ENCODE data around the gene MYO5C. TPM values are rescaled to one million over a fixed set of nuclear protein-coding genes. Genes with fewer than 3 reads are reported as not detected.

Gene MYO5C
- total RNA-seq, 4 donors from 2014 or later: 56.1 to 151 (median 84.5) TPM

DNA sequence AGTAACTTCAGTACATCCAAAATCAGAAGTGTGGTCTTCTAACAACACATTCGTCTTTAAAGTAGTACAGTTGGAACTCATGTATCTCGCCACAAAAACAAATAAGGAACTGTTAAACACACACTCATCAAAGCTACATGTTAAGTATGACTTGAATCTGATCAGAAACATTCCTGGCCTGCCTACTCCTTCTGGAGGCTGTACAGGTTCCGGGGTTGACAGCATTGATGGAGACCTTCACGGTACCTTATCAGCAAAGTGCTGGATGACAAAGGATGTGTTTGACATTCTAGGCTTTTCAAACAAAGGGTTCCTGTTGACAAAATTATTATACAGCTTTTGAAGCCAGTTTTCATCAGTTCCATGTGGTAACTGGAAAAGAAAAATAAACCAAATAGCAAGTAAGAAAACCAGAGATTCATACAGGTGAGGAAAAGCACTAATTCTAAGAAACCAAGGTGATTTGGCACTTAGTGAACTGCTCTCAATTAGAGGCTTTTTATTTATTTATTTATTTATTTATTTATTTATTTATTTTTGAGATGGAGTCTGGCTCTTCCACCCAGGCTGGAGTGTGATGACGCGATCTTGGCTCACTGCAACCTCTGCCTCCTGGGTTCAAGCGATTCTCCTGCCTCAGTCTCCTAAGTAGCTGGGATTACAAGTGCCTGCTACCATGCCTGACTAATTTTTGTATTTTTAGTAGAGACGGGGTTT lies 44.3 kb downstream of the MYO5C start:
- in situ Hi-C loops (cut with MboI; ENCODE audit: low pct_ligation_motif_present in 1 of 4, low pct_unique_long_range_greater_than_20kb in 1 of 4, low sequenced_read_pairs in 3 of 4) (loop anchor here in 2 of 4 donors (10.0 to 25.0 kb wide), 3 partner anchors 336 to 486 kb away; no protein-coding TSS in a partner anchor), intact Hi-C loops (cut with DNase I; ENCODE audit: low total_unique reads) (loop anchor here (5.0 kb wide), 1 partner anchor 486 kb away; no protein-coding TSS in a partner anchor)
- peaks cover 0 to 2% (median 0%) of the 10 kb centered on the region in 4 donors for H3K36me3 ChIP-seq
- peak overlapping the region in 1 of 4 donors; percentile 21 for H3K27ac ChIP-seq
- TF ChIP-seq POLR2A (IDR thresholded peaks at IDR 0.05): no peak
- TF ChIP-seq, protein P1, sequence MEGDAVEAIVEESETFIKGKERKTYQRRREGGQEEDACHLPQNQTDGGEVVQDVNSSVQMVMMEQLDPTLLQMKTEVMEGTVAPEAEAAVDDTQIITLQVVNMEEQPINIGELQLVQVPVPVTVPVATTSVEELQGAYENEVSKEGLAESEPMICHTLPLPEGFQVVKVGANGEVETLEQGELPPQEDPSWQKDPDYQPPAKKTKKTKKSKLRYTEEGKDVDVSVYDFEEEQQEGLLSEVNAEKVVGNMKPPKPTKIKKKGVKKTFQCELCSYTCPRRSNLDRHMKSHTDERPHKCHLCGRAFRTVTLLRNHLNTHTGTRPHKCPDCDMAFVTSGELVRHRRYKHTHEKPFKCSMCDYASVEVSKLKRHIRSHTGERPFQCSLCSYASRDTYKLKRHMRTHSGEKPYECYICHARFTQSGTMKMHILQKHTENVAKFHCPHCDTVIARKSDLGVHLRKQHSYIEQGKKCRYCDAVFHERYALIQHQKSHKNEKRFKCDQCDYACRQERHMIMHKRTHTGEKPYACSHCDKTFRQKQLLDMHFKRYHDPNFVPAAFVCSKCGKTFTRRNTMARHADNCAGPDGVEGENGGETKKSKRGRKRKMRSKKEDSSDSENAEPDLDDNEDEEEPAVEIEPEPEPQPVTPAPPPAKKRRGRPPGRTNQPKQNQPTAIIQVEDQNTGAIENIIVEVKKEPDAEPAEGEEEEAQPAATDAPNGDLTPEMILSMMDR (IDR thresholded peaks at IDR 0.05): no peak
- TF ChIP-seq EP300 (IDR thresholded peaks at IDR 0.05; ENCODE audit: low read depth): no peak
- no peak for TF ChIP-seq POLR2AphosphoS5 (IDR thresholded peaks at IDR 0.05)
- WGBS, 2 donors (ENCODE audit: low coverage in 1 of 2): 78 to 89% methylated on average over 5 to 8 of the region's 8 CpGs
- no peaks in the 10 kb centered on the region for H3K9me3 ChIP-seq
- H3K4me1 ChIP-seq: peaks cover 0 to 7% (median under 1%) of the 10 kb centered on the region in 4 donors
- no peak overlapping the region for H3K4me3 ChIP-seq
- H3K27me3 ChIP-seq: no peaks in the 10 kb centered on the region
- DNase-seq: no peak

DNA sequence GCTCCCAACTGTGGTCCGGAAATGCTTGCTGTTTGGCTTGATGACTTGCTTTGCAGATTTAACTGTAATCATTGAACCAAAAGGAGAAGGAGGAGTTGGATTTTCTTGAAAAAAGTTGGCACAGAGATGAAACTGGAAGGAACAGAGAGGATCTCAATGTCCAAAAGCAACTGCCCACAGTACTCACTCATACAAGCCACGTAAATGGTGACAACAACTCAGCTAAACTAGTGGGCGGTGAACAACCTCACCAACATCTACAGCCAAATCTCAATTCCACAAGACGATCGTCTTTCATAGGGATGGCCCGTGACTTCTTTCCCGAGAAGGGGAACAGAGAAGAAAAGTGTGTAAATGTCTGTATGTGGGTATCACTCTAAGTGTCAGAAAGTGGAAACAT lies 48.1 kb downstream of the MYO5C start:
- TF ChIP-seq POLR2AphosphoS5 (IDR thresholded peaks at IDR 0.05) (no peak), EP300 (IDR thresholded peaks at IDR 0.05; ENCODE audit: low read depth) (no peak), POLR2A (IDR thresholded peaks at IDR 0.05) (no peak)
- TF ChIP-seq, protein P1 (IDR thresholded peaks at IDR 0.05): no peak
- intact Hi-C loops (cut with DNase I; ENCODE audit: low total_unique reads) (no loop called here), in situ Hi-C loops (cut with MboI; ENCODE audit: low pct_ligation_motif_present in 1 of 4, low pct_unique_long_range_greater_than_20kb in 1 of 4, low sequenced_read_pairs in 3 of 4) (loop anchor here in 1 of 4 donors (10.0 kb wide), 1 partner anchor 487 kb away; no protein-coding TSS in a partner anchor)
- 74 to 92% methylated on average over 6 to 7 of the region's 7 CpGs for WGBS, 2 donors (ENCODE audit: low coverage in 1 of 2)
- Histone ChIP-seq H3K9me3 (no peaks in the 10 kb centered on the region), H3K36me3 (peaks cover 0 to 2% (median 0%) of the 10 kb centered on the region in 4 donors), H3K4me3 (no peak overlapping the region), H3K27me3 (no peaks in the 10 kb centered on the region), H3K27ac (no peak overlapping the region), H3K4me1 (peaks cover 0 to 1% (median 0%) of the 10 kb centered on the region in 4 donors)
- no peak for DNase-seq

DNA sequence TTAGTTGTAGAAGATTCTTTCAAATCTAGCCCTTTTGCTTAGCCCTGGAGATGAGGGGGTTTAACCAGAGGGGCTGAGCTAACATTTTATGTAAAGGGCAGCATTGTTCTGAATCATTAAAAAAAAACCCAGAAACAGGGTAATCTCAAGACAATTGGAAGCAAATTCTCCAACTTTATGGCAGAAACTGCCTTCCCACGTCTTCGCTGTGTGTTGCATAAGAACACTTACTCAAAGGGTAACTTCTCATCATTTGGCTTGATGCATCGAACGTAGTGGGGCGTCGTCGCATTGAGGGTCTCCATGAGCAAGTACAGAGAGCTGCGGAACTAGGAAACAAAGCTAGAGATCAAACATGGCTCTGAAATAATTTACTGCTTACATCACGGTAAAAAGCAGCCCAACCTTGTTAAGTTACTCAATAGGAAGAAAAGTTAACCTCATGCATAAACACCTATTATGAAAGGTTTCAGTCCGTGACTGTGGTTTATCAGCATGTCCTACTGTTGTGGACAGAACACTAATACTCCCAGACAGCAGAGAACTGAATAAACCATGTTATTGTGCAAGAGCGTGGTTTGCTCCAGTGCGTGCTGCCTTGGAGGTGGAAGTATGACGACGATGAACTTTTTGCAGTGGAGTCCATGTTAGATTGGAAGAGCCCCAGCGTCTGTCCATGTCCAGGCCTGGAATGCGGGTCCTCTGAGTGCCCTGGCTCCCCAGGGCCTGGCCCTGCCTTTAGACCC lies 48.7 kb downstream of the MYO5C start:
- WGBS, 2 donors (ENCODE audit: low coverage in 1 of 2): 84 to 90% methylated on average over 10 to 16 of the region's 16 CpGs
- Histone ChIP-seq H3K4me1 (no peaks in the 10 kb centered on the region), H3K27me3 (no peaks in the 10 kb centered on the region), H3K9me3 (no peaks in the 10 kb centered on the region), H3K4me3 (no peak overlapping the region), H3K36me3 (peaks cover 0 to 2% (median 0%) of the 10 kb centered on the region in 4 donors), H3K27ac (no peak overlapping the region)
- in situ Hi-C loops (cut with MboI; ENCODE audit: low pct_ligation_motif_present in 1 of 4, low pct_unique_long_range_greater_than_20kb in 1 of 4, low sequenced_read_pairs in 3 of 4): loop anchor here in 1 of 4 donors (10.0 kb wide), 1 partner anchor 488 kb away; no protein-coding TSS in a partner anchor
- DNase-seq: no peak
- TF ChIP-seq POLR2A (IDR thresholded peaks at IDR 0.05): no peak
- TF ChIP-seq, protein P1 (IDR thresholded peaks at IDR 0.05): no peak
- no peak for TF ChIP-seq EP300 (IDR thresholded peaks at IDR 0.05; ENCODE audit: low read depth)
- no peak for TF ChIP-seq POLR2AphosphoS5 (IDR thresholded peaks at IDR 0.05)
- intact Hi-C loops (cut with DNase I; ENCODE audit: low total_unique reads): no loop called here

Measured in transverse colon (tissue), 4 donors.